Hepatocyte (in vitro differentiated cells): ENCODE data around the gene SIK2. TPM values are rescaled to one million over a fixed set of nuclear protein-coding genes. Genes with fewer than 3 reads are reported as not detected.

Experiments used
- DNase-seq: peaks from one replicate; pipeline ENCODE4 v3.0.0-alpha.2; 2016; ENCODE audit warnings: low spot score
- H2AFZ ChIP-seq: fragments of 200-600 bp; sonication (generic); 2 replicates; pipeline ENCODE4 v1.6.0; 2016; ENCODE audit warnings: antibody characterized with exemption, mild to moderate bottlenecking
- H3K27ac ChIP-seq: fragments of 200-600 bp; sonication (generic); 2 replicates; pipeline ENCODE4 v1.5.1; 2016; ENCODE audit warnings: mild to moderate bottlenecking
- H3K27me3 ChIP-seq: fragments of 200-600 bp; sonication (generic); 2 replicates; pipeline ENCODE4 v1.6.1; 2016
- H3K36me3 ChIP-seq: fragments of 200-600 bp; sonication (generic); replicated peaks from 2 replicates; pipeline ENCODE4 v1.5.1; 2016; ENCODE audit warnings: low read depth; ENCODE audit not compliant: insufficient read depth
- H3K4me1 ChIP-seq: fragments of 200-600 bp; sonication (generic); 2 replicates; pipeline ENCODE4 v1.5.1; 2016; ENCODE audit warnings: mild to moderate bottlenecking, moderate library complexity; ENCODE audit not compliant: insufficient read depth
- H3K4me2 ChIP-seq: fragments of 200-600 bp; sonication (generic); 2 replicates; pipeline ENCODE4 v1.6.0; 2016
- H3K4me3 ChIP-seq: fragments of 200-600 bp; sonication (generic); 2 replicates; pipeline ENCODE4 v1.5.1; 2016; ENCODE audit warnings: mild to moderate bottlenecking
- H3K79me2 ChIP-seq: fragments of 200-600 bp; sonication (generic); 2 replicates; pipeline ENCODE4 v1.6.0; 2017; ENCODE audit warnings: mild to moderate bottlenecking
- H3K9me2 ChIP-seq: fragments of 200-600 bp; sonication (generic); replicated peaks from 2 replicates; pipeline ENCODE4 v1.6.0; 2017; ENCODE audit warnings: mild to moderate bottlenecking; ENCODE audit not compliant: insufficient read depth
- H3K9me3 ChIP-seq: fragments of 200-600 bp; sonication (generic); 2 replicates; pipeline ENCODE4 v1.5.1; 2016; ENCODE audit warnings: low read depth, mild to moderate bottlenecking
- H4K20me1 ChIP-seq: fragments of 200-600 bp; sonication (generic); 2 replicates; pipeline ENCODE4 v1.6.0; 2016; ENCODE audit warnings: mild to moderate bottlenecking; ENCODE audit not compliant: insufficient read depth, poor library complexity, severe bottlenecking
- CTCF ChIP-seq: fragments of 200-600 bp; sonication (generic); IDR thresholded peaks from 2 replicates; pipeline ENCODE4 v1.5.1; 2016; ENCODE audit warnings: antibody characterized with exemption, mild to moderate bottlenecking; ENCODE audit not compliant: poor library complexity
- EZH2 ChIP-seq: fragments of 200-600 bp; sonication (generic); IDR thresholded peaks from 2 replicates; pipeline ENCODE4 v1.6.1; 2016; ENCODE audit warnings: antibody characterized with exemption, mild to moderate bottlenecking, borderline replicate concordance
- EZH2phosphoT487 ChIP-seq: fragments of 200-600 bp; sonication (generic); IDR thresholded peaks from one replicate; pipeline ENCODE4 v1.6.1; 2018; ENCODE audit warnings: antibody characterized with exemption, mild to moderate bottlenecking, low read depth, moderate library complexity; ENCODE audit not compliant: unreplicated experiment, severe bottlenecking
- WGBS: methylation state at CpG from one replicate; pipeline ENCODE4 v1.1.6; 2016; ENCODE audit warnings: low lambda C conversion rate; ENCODE audit errors: missing lambda C conversion rate; 5-methylcytosine and 5-hydroxymethylcytosine counted together
- polyA plus RNA-seq: library from polyadenylated mRNA; unstranded; fragments of >200 nt; fragmentation: Nextera tagmentation; extraction: Ambion mirVana; gene quantifications from 2 replicates; pipeline ENCODE4 v1.2.1, GENCODE V29; 2016
- total RNA-seq: library from RNA; depleted of rRNA; stranded (reverse); fragments of >200 nt; gene quantifications from 2 replicates; pipeline ENCODE4 v1.2.3, GENCODE V29; 2014

Gene SIK2
- total and polyA plus RNA-seq, 2 experiments from 2014 or later = 3.1 to 22.2 TPM

GRCh38 chr11:111623527-111624030 is 21.3 kb downstream of the SIK2 start:
- WGBS = 63% methylated on average over 4 of the region's 4 CpGs
- Histone ChIP-seq H3K36me3 (no peaks in the 10 kb centered on the region), H3K27ac (peak overlapping the region; percentile 81), H3K79me2 (peaks cover 10% of the 10 kb centered on the region), H3K4me3 (no peak overlapping the region), H2AFZ (no peak overlapping the region), H3K9me2 (no peaks in the 10 kb centered on the region), H3K4me1 (peaks cover 33% of the 10 kb centered on the region), H4K20me1 (no peaks in the 10 kb centered on the region), H3K27me3 (no peaks in the 10 kb centered on the region), H3K4me2 (peak overlapping the region; percentile 9), H3K9me3 (no peaks in the 10 kb centered on the region)
- DNase-seq = peak; percentile 77
- TF ChIP-seq CTCF (no peak), EZH2phosphoT487 (no peak), EZH2 (no peak)

GRCh38 chr11:111624608-111625007 is 22.4 kb downstream of the SIK2 start:
- no peaks in the 10 kb centered on the region for H4K20me1 ChIP-seq
- H3K27me3 ChIP-seq = no peaks in the 10 kb centered on the region
- H3K4me3 ChIP-seq = no peak overlapping the region
- H3K27ac ChIP-seq = peak overlapping the region; percentile 67
- H3K79me2 ChIP-seq = peaks cover 14% of the 10 kb centered on the region
- 59% methylated on average over 2 of the region's 2 CpGs for WGBS
- no peak overlapping the region for H2AFZ ChIP-seq
- peak; percentile 24 for DNase-seq
- H3K36me3 ChIP-seq = no peaks in the 10 kb centered on the region
- peak overlapping the region; percentile 9 for H3K4me2 ChIP-seq
- TF ChIP-seq CTCF (no peak), EZH2 (no peak), EZH2phosphoT487 (no peak)
- no peaks in the 10 kb centered on the region for H3K9me3 ChIP-seq
- peaks cover 37% of the 10 kb centered on the region for H3K4me1 ChIP-seq
- no peaks in the 10 kb centered on the region for H3K9me2 ChIP-seq

GRCh38 chr11:111627591-111627990 is 25.3 kb downstream of the SIK2 start:
- Histone ChIP-seq H3K9me2 (no peaks in the 10 kb centered on the region), H3K27me3 (no peaks in the 10 kb centered on the region), H3K4me1 (peaks cover 39% of the 10 kb centered on the region), H3K27ac (peak overlapping the region; percentile 2), H2AFZ (no peak overlapping the region), H3K4me3 (no peak overlapping the region), H3K36me3 (no peaks in the 10 kb centered on the region), H3K4me2 (peak overlapping the region; percentile 73), H3K79me2 (peaks cover 29% of the 10 kb centered on the region), H4K20me1 (no peaks in the 10 kb centered on the region), H3K9me3 (no peaks in the 10 kb centered on the region)
- TF ChIP-seq EZH2 (no peak), CTCF (no peak), EZH2phosphoT487 (no peak)
- no peak for DNase-seq
- 90% methylated on average over 1 of the region's 1 CpG for WGBS

GRCh38 chr11:111629499-111629898 is 27.2 kb downstream of the SIK2 start:
- Histone ChIP-seq H3K4me2 (no peak overlapping the region), H3K9me3 (no peaks in the 10 kb centered on the region), H3K9me2 (no peaks in the 10 kb centered on the region), H2AFZ (no peak overlapping the region), H3K4me1 (peaks cover 42% of the 10 kb centered on the region), H4K20me1 (no peaks in the 10 kb centered on the region), H3K36me3 (no peaks in the 10 kb centered on the region), H3K27ac (no peak overlapping the region), H3K4me3 (no peak overlapping the region), H3K27me3 (no peaks in the 10 kb centered on the region), H3K79me2 (peaks cover 31% of the 10 kb centered on the region)
- no peak for DNase-seq
- WGBS = 94% methylated on average over 2 of the region's 2 CpGs
- TF ChIP-seq EZH2phosphoT487 (no peak), EZH2 (no peak), CTCF (no peak)
